ENCODE measurements around the gene C1QB.

DNA sequence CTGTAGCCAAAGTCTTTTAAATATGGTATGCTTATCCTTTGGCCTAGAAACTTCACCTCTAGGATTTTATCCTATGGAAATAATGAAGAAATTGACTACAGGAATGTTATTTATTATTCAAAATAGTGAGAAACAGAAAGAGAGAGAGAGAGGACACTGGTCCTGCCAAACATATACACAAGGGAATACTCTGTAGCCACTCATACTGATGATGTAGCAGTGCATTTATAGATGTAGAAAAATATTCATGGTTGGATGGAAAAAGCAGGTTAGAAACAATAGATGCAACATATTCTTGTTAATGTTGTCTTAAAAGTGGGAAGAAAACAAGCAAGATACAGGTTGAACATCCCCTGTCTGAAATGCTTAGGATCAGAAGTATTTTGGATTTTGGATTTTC lies 35.4 kb downstream of the C1QB start:
- TF ChIP-seq, protein P1, sequence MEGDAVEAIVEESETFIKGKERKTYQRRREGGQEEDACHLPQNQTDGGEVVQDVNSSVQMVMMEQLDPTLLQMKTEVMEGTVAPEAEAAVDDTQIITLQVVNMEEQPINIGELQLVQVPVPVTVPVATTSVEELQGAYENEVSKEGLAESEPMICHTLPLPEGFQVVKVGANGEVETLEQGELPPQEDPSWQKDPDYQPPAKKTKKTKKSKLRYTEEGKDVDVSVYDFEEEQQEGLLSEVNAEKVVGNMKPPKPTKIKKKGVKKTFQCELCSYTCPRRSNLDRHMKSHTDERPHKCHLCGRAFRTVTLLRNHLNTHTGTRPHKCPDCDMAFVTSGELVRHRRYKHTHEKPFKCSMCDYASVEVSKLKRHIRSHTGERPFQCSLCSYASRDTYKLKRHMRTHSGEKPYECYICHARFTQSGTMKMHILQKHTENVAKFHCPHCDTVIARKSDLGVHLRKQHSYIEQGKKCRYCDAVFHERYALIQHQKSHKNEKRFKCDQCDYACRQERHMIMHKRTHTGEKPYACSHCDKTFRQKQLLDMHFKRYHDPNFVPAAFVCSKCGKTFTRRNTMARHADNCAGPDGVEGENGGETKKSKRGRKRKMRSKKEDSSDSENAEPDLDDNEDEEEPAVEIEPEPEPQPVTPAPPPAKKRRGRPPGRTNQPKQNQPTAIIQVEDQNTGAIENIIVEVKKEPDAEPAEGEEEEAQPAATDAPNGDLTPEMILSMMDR (IDR thresholded peaks at IDR 0.05): no peak
- TF ChIP-seq POLR2A (IDR thresholded peaks at IDR 0.05) (no peak), POLR2AphosphoS5 (IDR thresholded peaks at IDR 0.05) (no peak)

All from prostate gland (tissue), 2 donors.